ENCODE measurements around the gene CFAP69.
"Not testable (repeated sequence)": the region's sequence is repeated elsewhere in the genome, so short reads cannot be mapped to it uniquely, and the experiment has no call there.

Gene CFAP69

GRCh38 chr7:90276033-90276728 lies 31.2 kb downstream of the CFAP69 start:
- peak; percentile 21 for DNase-seq

DNA sequence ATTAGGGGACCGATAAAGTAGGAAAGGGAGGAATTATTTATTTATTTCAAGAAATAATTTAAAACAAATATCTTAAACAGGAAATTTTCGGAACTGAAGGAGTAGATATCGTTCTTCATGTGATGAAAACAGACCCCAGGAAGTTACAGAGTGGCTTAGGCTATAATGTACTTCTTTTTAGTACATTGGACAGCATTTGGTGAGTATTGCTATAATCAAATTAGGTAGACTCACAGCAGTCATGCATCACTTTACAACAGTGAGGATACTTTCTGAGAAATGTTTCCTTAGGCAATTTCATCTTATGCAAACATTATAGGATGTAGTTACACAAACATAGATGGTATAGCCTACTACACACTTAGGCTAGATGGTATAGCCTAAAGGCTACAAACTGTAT lies 43.2 kb downstream of the CFAP69 start:
- DNase-seq: no peak

- peak; percentile 30 for DNase-seq
Measured at GRCh38 chr7:90290244-90291113, 45.5 kb downstream of the CFAP69 start.

DNA sequence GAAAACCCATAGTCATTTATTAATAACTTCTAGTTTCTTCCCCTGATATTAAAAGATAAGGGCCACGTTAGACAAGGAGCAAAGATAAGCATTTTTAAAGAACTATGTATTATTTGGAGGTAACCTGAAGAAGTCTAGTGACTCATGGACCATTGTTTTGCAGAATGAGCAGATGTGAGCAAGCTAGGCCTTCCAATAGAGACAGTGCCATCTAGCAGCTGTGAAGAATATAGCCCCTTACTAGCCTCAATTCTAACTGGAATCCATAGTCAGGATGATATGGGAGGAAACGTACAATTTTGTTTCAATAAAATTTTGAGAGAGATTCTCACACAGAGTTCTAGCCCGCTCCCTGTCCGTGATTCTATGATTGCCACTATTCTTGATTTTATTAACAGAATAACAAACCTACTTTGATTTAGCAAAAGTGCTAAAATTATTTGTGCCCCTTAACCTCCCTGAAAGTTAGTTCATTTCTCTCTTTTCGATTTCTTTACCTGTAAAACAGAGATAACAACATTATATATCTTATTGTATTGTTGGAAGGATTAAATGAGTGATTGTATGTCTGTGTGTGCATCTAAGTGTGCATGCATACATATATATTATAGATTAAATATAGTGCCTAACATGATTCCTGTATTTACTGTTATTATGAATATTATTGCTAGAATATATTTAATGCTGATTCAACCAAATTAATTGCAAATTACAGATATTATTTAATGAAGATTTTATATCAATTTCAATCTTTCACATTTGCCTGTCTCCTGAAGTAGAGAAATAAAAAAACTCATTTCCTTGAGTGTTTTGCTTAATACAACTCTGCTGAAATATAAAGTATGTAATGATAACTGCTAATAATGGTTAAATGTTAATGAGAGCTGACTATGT lies 53.4 kb downstream of the CFAP69 start:
- peak; percentile 71 for DNase-seq

DNA sequence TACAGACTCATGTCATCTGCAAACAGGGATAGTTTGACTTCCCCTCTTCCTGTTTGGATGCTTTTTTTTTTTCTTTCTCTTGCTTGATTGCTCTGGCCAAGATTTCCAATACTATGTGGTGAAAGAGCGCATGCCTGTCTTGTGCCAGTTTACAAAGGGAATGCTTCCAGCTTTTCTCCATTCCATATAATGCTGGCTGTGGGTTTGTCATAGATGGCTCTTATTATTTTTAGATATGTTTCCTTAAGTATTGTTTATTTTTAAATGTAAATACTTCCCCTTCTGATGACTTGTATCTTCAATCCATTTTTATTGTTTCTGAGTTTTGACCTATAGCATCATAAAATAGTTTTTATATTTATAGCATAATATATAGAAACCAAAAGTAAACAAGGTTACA lies 58.3 kb downstream of the CFAP69 start:
- no peak for DNase-seq

GRCh38 chr7:90309872-90310271 lies 64.9 kb downstream of the CFAP69 start:
- DNase-seq: no peak

DNA sequence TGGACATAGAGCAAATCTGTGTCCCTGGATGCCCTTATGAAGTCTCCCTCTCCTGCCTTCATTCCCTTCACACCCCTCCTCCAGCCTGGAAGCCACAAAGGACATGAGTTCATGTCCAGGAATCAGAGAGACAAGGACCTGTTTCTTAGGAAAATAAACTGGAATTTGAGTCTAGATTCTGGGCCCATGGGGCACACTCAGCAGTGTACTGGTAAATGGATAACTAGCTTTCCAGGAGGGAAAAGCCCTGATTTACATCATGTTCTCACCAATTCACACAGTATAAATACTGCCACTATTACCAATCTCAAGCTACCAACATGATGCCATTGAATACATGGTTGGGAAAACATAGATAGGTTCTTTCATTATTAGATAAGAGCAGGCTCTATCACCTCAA lies 66.2 kb downstream of the CFAP69 start:
- DNase-seq: no peak

- DNase-seq: peak; percentile 39
Measured at GRCh38 chr7:90312745-90313144, 67.8 kb downstream of the CFAP69 start.

DNA sequence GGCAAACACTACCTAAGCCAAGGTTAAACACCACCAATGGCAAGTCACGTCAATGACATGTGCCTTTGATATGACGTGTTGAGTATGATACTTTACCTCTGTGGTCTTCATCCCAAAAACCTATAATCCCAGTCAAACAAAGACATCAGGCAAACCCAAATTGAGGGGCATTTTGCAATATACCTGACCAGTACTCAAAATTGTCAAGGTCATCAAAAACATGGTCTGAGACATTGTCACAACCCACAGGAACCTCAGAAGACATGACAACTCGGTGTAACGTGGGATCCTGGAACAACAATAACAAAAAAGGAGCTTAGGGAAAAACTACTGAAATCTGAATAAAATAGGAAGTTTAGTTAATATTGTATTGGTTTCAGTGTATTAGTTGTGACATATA lies 68.9 kb downstream of the CFAP69 start:
- DNase-seq: no peak

- DNase-seq: no peak
Measured at GRCh38 chr7:90320014-90320413, 75.0 kb downstream of the CFAP69 start.

DNA sequence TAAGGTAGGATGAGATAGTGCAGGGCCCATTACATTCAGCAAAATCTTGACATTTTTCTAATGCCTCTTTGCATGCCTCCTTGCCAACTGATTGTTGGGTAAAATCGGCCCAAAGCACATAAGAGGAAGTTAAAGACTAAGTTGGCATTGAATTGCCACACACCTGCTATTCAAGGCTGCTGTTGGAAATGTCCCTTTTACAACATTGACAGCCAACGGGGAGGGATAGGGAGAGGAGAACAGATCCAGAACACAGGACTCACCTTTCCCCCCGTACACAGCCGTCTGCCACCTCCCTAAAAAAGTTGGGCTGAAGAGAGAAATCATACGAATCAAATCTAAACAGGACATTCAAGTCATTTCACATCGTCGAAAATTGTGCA lies 75.4 kb downstream of the CFAP69 start:
- no peak for DNase-seq

DNA sequence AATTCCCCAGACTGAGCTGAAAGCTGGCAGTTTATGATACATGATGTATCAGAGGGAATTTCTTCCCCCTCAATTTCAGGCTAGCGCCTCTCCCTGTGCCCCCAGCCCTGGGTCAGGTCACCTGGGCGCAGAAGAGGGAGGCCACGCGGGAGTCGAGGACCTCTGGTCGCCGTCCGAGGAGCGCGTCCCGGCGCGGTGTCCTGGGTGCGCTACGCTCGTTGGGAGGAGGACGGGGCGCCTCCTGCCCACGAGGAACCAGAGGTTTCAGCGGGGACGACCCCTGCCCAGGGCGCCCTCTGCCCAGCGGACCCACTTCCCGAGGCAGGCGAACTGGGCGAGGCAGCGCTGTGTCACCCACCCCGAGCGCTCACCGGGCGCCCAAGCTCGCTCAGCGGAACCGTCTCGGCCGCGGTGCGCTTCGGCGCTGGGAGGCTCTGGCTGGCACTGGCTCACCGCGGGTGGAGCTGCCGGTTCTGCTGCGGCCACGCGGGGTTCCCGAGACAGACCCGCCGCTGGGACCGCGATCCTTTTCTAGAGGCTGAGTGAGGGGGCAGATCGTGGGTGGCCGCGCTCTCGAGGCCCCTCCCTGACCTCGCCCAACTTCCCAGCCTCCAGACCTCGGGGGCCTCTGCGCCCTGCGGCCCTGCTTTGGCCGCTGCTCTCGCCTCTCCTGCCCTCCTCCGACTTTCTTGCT lies 76.0 kb downstream of the CFAP69 start, which contains the start of gene FAM237B:
Gene FAM237B (minus strand): TSS at position 504 of the 694 bp plus-strand sequence. CDS start 1,556 bp downstream, outside the sequence.
- DNase-seq: no peak

DNA sequence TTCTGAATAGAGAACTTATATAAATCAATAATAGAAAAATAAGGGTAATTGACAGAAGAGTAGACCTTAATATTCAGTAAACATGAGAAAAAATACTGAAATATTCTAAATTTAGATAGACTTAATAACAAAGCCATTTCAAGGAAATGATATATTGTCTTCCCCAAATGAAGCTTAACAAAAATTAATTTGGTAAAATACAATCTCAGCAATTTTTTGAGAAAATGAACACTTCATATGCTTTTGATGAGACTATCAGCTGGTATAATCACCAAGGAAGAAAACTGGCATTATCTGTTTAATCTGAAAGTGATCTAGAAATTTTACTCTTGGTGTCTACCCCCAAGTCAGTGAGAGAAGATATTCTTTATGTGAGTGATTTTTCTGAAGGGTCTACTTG lies 77.9 kb downstream of the CFAP69 start:
- no peak for DNase-seq

- DNase-seq: no peak
Measured at GRCh38 chr7:90326500-90326899, 81.5 kb downstream of the CFAP69 start.

DNA sequence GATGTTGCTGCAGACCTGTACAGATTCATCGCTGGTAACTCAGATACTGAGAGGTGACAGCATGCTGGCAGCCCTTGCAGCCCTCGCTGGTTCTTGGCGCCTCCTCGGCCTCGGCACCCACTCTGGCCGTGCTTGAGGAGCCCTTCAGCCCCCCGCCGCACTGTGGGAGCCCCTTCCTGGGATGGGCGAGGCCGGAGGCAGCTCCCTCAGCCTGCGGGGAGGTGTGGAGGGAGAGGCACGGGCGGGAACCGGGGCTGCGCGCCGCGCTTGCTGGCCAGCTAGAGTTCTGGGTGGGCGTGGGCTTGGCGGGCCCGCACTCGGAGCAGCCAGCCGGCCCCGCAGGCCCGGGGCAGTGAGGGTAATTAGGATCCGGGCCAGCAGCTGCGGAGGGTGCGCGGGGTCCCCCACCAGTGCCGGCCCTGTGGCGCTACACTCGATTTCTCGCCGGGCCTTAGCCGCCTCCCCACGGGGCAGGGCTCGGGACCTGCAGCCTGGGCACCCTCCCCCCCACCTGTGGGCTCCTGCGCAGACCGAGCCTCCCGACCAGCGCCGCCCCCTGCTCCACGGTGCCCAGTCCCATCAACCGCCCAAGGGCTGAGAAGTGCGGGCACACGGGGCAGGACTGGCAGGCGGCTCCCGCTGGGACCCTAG lies 89.3 kb downstream of the CFAP69 start:
- no peak for DNase-seq

DNA sequence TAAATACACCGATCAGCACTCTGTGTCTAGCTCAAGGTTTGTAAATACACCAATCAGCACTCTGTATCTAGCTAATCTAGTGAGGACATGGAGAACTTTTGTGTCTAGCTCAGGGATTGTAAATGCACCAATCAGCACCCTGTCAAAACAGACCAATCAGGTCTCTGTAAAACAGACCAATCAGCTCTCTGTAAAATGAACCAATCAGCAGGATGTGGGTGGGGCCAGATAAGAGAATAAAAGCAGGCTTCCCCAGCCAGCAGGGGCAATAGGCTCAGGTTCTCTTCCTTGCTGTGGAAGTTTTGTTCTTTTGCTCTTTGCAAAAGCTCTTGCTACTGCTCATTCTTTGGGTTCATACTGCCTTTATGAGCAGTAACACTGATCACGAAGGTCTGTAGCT lies 90.0 kb downstream of the CFAP69 start:
- DNase-seq: not testable (repeated sequence)

DNA sequence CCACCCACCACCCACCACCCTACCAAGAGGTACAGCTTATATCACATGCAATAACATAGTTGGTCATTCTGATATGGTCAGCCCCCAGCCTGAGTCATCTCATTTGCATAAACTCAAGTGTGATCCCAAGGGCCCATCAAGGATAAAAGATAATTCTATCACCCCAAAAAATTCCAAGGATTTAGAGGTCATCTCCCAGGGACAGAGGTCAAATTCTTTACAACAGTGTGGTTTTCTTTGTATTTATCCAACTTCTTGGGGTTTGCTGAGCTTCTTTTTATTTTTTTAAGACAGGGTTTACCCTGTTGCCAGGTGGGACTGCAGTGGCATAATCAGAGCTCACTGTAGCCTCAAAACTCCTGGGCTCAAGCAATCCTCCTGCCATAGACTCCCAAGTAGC lies 92.1 kb downstream of the CFAP69 start:
- DNase-seq: no peak

- DNase-seq: no peak
Measured at GRCh38 chr7:90345016-90345415, 100.0 kb downstream of the CFAP69 start.

- peak; percentile 84 for DNase-seq
Measured at GRCh38 chr7:90345595-90346335, 100.8 kb downstream of the CFAP69 start.

DNA sequence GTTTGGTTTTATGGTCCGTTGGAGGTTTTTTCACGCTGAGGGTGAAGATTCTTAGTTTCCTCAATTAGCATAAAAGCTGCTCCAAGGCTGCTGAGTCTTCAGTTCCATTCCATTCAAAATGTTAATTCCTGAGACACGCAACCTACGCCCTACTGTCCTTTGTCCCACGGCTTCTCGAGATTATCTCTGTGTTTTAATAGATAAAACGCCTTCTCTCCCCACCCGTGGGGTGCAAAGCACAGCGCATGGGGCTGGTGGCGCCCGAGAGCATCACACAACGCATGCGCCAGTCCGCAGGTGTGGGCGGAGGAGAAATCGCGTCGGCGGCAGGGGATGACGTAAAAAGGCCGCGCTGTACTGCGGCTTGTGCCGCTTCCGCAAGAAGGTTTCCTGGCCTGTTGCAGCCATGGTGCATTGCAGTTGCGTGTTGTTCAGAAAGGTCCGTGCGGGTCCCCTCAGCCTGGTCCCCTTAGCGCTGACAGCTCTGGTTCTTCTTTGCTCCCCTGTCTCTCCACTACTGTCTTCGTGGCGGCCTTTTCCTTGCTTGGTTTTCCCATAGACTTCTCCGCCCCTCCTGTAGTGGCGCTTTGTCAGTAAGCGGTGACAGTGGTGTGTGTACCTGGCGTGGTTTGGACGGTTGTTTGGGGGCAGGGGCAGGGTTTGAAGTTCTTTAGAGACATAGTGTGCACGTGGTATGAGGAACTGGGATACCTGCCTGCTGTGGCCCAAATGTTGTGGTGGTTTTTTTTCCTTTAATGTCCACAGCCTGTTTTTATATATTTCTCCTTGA lies 101.6 kb downstream of the CFAP69 start, which contains the start of gene GTPBP10:
Gene GTPBP10 (plus strand): TSS at position 381 of the 790 bp plus-strand sequence. CDS start 26 bp downstream, at position 407.
- DNase-seq: peak; percentile 98

Measured in OCI-M1 (cell line).